ENCODE data around the gene EGLN1. TPM values are rescaled to one million over a fixed set of nuclear protein-coding genes. Genes with fewer than 3 reads are reported as not detected.
A peak's percentile ranks its signal among the peaks of the same experiment; 100 is the strongest.

The EGLN1 gene
- total RNA-seq, 2 donors from 2014 or later: 36.6 to 79.1 TPM

GRCh38 chr1:231338270-231339128 lies 83.6 kb downstream of the EGLN1 start, which contains the start of gene SPRTN:
Gene SPRTN, plus strand, starts transcription at chr1:231338293. Its CDS starts 91 bp downstream, at chr1:231338384.
- Histone ChIP-seq H3K4me3 (peak within 1 kb of the TSS; percentile 97), H3K27me3 (no peaks in the 10 kb centered on the region), H3K4me1 (peaks cover 13% of the 10 kb centered on the region), H3K27ac (peak within 1 kb of the TSS; percentile 95), H3K9ac (ENCODE audit: low read depth in 2 of 2, low read length in 2 of 2) (peak within 1 kb of the TSS; percentile 84 to 95), H3K36me3 (no peaks in the 10 kb centered on the region), H3K9me3 (no peaks in the 10 kb centered on the region)
- intact Hi-C loops (cut with DNase I): loop anchor here (2.0 kb wide), 1 partner anchor 42 kb away; no protein-coding TSS in a partner anchor
- no peak for TF ChIP-seq CTCF (IDR thresholded peaks at IDR 0.05)
- no peak for DNase-seq

- Histone ChIP-seq H3K4me3 (peak within 1 kb of the TSS; percentile 97), H3K9me3 (no peaks in the 10 kb centered on the region), H3K36me3 (no peaks in the 10 kb centered on the region), H3K27ac (peak within 1 kb of the TSS; percentile 95), H3K27me3 (no peaks in the 10 kb centered on the region), H3K9ac (ENCODE audit: low read depth in 2 of 2, low read length in 2 of 2) (peak within 1 kb of the TSS; percentile 84 to 95), H3K4me1 (peaks cover 13% of the 10 kb centered on the region)
- DNase-seq: peak; percentile 97
- no peak for TF ChIP-seq CTCF (IDR thresholded peaks at IDR 0.05)
- intact Hi-C loops (cut with DNase I): loop anchor here (2.0 kb wide), 1 partner anchor 43 kb away; no protein-coding TSS in a partner anchor
These were observed 84.4 kb downstream of the EGLN1 start, which contains the start of gene EXOC8 for GRCh38 chr1:231337472-231338269. Gene EXOC8, minus strand, starts transcription at chr1:231337852. Its CDS starts 107 bp downstream, at chr1:231337745.

DNA sequence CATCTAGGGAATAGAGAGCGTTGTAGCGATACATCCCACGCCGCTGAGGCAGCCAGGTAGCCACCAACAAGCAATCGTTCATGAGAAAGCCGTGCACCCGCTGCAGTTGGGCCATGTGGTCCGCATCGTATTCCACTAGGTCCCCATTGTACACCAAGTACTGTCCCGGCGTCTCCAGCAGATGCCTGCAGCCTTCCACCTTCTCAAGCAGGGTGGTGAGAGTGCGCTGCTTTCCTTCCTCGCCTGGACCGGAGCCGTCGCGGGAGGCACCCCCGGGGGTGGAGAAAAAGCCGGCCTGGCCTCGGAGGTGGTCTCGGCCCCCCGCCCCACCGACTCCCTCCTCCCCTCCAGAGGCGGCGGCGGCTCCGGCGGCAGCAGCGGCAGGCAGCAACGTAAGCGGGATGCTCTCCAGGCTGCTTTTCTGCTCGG lies 85.0 kb downstream of the EGLN1 start:
- DNase-seq: peak; percentile 22
- peak overlapping the region; percentile 68 to 84 for H3K9ac ChIP-seq (ENCODE audit: low read depth in 2 of 2, low read length in 2 of 2)

GRCh38 chr1:231335663-231336602 lies 86.2 kb downstream of the EGLN1 start:
- Histone ChIP-seq H3K4me3 (peak overlapping the region; percentile 97), H3K9me3 (no peaks in the 10 kb centered on the region), H3K27ac (no peak overlapping the region), H3K9ac (ENCODE audit: low read depth in 2 of 2, low read length in 2 of 2) (peak overlapping the region in 1 of 2 donors; percentile 84), H3K4me1 (peaks cover 13% of the 10 kb centered on the region), H3K36me3 (no peaks in the 10 kb centered on the region), H3K27me3 (no peaks in the 10 kb centered on the region)
- TF ChIP-seq CTCF (IDR thresholded peaks at IDR 0.05): no peak
- intact Hi-C loops (cut with DNase I): no loop called here
- DNase-seq: no peak

More for the DNA sequence above, 85.0 kb downstream of the EGLN1 start:
- TF ChIP-seq CTCF (IDR thresholded peaks at IDR 0.05): no peak
- intact Hi-C loops (cut with DNase I): no loop called here
- Histone ChIP-seq H3K4me3 (peak overlapping the region; percentile 97), H3K27ac (peak overlapping the region; percentile 95), H3K9me3 (no peaks in the 10 kb centered on the region), H3K4me1 (peaks cover 13% of the 10 kb centered on the region), H3K27me3 (no peaks in the 10 kb centered on the region), H3K36me3 (no peaks in the 10 kb centered on the region)
